Activated naive CD8-positive, alpha-beta T cell treated with anti-CD3 and anti-CD28 coated beads, Interleukin-2, amount 50 U/mL, for 24 hours (primary cell): ENCODE measurements around the gene TMEM247.
"Not testable (repeated sequence)": the region's sequence is repeated elsewhere in the genome, so short reads cannot be mapped to it uniquely, and the experiment has no call there.

Experiments used
- ATAC-seq: fragments of 150-1000 bp; cut with Tn5 transposase; one replicate; pipeline ENCODE4 v1.10.0; 2021
- DNase-seq: peaks from one replicate; pipeline ENCODE4 v3.0.0; 2021
- H3K27ac Mint-ChIP-seq: one replicate; pipeline ENCODE4 v1.8.0; 2021; ENCODE audit warnings: mild to moderate bottlenecking, mixed read lengths
- H3K27me3 Mint-ChIP-seq: one replicate; pipeline ENCODE4 v1.8.0; 2021; ENCODE audit warnings: mixed read lengths
- H3K36me3 Mint-ChIP-seq: one replicate; pipeline ENCODE4 v1.8.0; 2021; ENCODE audit warnings: low read depth, mixed read lengths
- H3K4me1 Mint-ChIP-seq: one replicate; pipeline ENCODE4 v1.8.0; 2021; ENCODE audit warnings: mixed read lengths
- H3K4me3 Mint-ChIP-seq: one replicate; pipeline ENCODE4 v1.8.0; 2021; ENCODE audit warnings: mild to moderate bottlenecking, moderate library complexity, mixed read lengths
- H3K9me3 Mint-ChIP-seq: one replicate; pipeline ENCODE4 v1.8.0; 2021; ENCODE audit warnings: mixed read lengths

Gene TMEM247

DNA sequence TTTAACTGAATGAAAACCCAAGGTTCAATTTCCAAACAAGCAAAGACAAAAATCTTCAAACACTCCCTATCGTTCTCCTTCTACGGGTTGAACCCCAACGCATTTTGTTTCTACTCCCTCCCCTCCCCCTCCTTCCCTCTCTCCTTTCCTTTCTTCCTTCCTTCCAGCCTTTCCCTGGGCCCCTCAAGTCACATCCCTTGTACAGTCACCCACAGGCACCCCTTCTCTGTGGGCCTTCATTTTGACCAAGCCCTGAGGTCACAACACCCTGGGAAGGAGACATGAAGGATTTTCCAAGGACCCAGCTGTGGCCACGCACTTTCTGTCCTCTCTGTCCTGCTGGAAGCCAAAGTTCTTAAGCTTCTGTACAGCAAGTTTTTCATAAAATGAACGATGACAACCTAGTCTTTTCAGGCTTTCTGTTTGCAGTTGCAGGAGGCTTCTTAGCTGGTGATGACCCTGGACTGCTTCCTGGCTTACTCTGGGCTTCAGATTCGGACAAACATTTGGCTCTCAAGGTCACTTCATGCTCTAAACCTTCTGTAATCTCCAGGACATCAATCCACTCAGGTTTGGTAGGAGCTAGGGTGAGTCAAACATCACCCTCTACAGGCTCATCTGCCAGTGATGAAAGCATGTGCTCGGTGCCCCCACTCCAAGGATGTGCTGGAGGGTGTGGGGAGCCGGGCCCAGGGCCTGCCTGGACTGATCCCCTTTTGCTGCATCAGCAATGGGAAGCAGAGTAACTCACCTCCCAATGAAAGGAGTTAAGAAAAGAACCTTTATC, 25.5 kb downstream of the TMEM247 start:
- DNase-seq = no peak
- no peak for ATAC-seq
- peaks cover 5% of the 10 kb centered on the region for H3K4me1 Mint-ChIP-seq
- H3K36me3 Mint-ChIP-seq = no peaks in the 10 kb centered on the region
- H3K9me3 Mint-ChIP-seq = no peaks in the 10 kb centered on the region
- H3K27me3 Mint-ChIP-seq = no peaks in the 10 kb centered on the region
- no peak overlapping the region for H3K4me3 Mint-ChIP-seq
- H3K27ac Mint-ChIP-seq = no peak overlapping the region

DNA sequence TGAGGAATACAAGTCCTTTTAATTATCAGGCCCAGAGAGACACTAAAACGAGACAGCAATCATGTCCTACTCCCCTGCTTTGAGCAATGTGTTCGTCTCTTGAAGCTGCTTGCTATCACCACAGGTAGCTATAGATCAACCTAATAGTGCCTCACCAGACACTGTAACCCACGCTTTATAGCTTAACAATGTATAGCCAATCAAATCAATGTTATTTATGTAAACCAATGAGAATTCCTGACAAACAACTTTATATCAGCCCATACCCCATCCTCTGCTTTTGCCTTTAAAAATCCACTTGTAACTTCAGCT, 26.1 kb downstream of the TMEM247 start:
- Mint-ChIP-seq H3K4me3 (no peak overlapping the region), H3K9me3 (no peaks in the 10 kb centered on the region), H3K36me3 (no peaks in the 10 kb centered on the region), H3K27me3 (no peaks in the 10 kb centered on the region), H3K27ac (no peak overlapping the region), H3K4me1 (no peaks in the 10 kb centered on the region)
- ATAC-seq = no peak
- no peak for DNase-seq

DNA sequence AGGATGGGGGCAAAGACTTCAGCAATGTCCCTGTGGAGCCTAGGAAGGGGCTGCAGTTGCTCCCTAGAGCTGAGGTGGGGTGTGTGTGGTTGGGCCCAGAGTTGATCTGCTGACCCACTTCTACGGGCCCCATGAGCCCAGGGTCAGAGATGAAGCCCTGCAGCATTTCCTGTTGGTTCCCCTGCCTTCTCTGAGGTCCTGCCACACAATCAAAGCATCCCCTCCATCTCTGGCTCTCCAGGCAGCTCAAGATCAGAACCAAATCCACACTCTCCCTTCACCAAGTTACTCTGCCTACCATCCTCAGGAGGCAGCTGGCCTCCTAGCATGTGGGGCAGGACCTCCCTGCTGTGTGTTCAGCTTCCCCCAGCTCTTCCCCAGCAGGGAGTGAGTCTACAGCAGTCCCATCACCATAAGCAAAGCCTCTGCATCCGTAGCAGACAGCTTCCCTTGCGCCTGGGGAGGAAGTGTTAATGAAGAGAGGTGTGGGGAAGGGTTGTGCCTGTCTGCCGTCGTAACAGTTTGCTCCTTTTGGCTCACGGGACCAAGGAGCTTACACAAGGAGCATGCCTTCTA, 26.9 kb downstream of the TMEM247 start:
- DNase-seq (no peak), ATAC-seq (no peak)
- H3K27me3 Mint-ChIP-seq = no peaks in the 10 kb centered on the region
- no peaks in the 10 kb centered on the region for H3K4me1 Mint-ChIP-seq
- H3K9me3 Mint-ChIP-seq = no peaks in the 10 kb centered on the region
- H3K36me3 Mint-ChIP-seq = no peaks in the 10 kb centered on the region
- H3K4me3 Mint-ChIP-seq = no peak overlapping the region
- H3K27ac Mint-ChIP-seq = no peak overlapping the region

DNA sequence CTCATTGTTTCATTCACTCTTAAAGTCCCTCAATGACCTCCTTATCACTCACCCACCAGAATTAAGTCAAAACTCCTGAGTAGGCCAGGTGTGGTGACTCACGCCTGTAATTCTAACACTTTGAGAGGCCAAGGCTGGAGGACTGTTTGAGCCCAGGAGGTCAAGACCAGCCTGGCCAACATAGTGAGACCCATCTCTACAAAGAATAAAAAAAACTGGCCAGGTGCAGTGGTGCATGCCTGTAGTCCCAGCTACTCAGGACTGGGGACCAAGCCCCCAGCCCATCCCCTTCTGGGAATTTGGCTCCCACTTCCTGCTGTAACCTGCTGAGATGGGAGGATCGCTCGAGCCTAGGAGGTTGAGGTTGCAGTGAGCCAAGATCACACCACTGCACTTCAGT, 28.9 kb downstream of the TMEM247 start:
- Mint-ChIP-seq H3K27me3 (no peaks in the 10 kb centered on the region), H3K4me1 (peaks cover 4% of the 10 kb centered on the region), H3K36me3 (no peaks in the 10 kb centered on the region), H3K9me3 (no peaks in the 10 kb centered on the region), H3K27ac (no peak overlapping the region), H3K4me3 (no peak overlapping the region)
- DNase-seq (no peak), ATAC-seq (no peak)

DNA sequence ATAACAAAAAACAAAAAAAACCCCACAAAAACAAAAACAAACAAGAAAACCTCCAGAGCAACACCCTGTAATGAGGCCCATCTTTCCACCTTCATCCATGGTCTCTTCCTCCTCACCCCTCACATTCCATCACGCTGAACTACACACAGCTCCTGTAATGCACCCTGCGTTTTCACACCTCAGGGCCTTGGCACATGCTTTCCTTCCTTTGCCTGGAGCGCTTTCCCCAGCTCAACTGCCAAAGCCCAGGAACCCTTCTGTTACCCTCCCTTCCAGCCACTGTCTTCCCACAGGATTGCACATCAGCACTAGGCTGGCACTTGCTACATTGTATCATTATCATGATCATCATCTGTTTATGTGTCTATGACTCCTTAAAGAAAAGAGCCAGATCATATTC, 29.4 kb downstream of the TMEM247 start:
- no peak for ATAC-seq
- H3K4me1 Mint-ChIP-seq = peaks cover 4% of the 10 kb centered on the region
- H3K27ac Mint-ChIP-seq = no peak overlapping the region
- no peaks in the 10 kb centered on the region for H3K36me3 Mint-ChIP-seq
- H3K9me3 Mint-ChIP-seq = no peaks in the 10 kb centered on the region
- H3K27me3 Mint-ChIP-seq = no peaks in the 10 kb centered on the region
- DNase-seq = no peak
- no peak overlapping the region for H3K4me3 Mint-ChIP-seq

DNA sequence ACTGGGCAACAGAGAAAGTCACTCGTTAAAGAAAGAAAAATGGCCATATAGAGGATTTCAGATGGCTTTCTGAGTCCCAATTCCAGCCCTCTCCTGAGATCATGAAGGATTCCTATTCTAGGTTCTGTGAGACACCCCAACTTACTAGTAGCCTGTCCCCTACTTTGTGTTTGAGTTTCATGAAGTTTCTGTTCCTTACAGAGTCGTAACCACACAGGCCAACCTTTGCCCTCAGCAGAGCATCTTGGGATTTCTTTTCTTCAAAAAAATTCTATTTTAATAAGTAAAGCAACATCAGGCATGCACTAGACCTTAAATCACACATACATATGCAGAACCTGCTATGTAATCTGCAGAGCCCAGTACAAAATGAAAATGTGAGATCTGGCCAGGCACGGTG, 30.4 kb downstream of the TMEM247 start:
- Mint-ChIP-seq H3K27me3 (no peaks in the 10 kb centered on the region), H3K4me1 (peaks cover 4% of the 10 kb centered on the region)

DNA sequence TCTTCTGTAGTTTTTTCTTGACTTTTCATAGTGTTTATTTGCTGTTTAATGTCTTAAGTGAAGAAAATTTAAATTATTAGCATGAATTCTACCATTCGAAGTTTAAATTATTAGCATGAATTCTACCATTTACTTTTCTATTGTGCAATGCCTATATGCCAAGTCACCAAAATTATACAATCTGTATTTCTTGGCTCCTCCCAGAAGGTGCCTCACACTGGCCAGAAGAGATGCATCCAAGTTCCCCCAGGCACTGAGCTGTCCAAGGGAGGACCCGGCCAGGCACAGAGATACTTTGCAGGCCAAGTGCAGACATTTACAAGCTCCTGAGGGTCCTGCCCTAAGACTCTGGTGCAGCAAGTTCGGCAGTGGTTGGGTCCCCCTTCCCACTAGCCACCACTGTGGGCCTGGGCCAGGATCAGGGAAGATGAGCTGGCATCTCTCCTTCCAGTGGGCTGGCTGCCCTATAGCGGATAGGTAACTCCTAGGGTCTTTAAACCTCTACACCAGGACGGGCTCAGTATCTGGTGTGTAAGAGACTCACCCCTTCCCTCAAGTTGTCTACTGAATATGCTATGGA, 31.3 kb downstream of the TMEM247 start:
- Mint-ChIP-seq H3K4me1 (peaks cover 4% of the 10 kb centered on the region), H3K36me3 (peaks cover 7% of the 10 kb centered on the region), H3K27ac (no peak overlapping the region), H3K4me3 (no peak overlapping the region), H3K27me3 (no peaks in the 10 kb centered on the region), H3K9me3 (peaks cover 14% of the 10 kb centered on the region)
- ATAC-seq = no peak
- DNase-seq = no peak

More for the DNA sequence above, 30.4 kb downstream of the TMEM247 start:
- H3K4me3 Mint-ChIP-seq = no peak overlapping the region
- peaks cover 6% of the 10 kb centered on the region for H3K9me3 Mint-ChIP-seq
- no peak for ATAC-seq
- DNase-seq = no peak
- H3K27ac Mint-ChIP-seq = no peak overlapping the region
- peaks cover 2% of the 10 kb centered on the region for H3K36me3 Mint-ChIP-seq

DNA sequence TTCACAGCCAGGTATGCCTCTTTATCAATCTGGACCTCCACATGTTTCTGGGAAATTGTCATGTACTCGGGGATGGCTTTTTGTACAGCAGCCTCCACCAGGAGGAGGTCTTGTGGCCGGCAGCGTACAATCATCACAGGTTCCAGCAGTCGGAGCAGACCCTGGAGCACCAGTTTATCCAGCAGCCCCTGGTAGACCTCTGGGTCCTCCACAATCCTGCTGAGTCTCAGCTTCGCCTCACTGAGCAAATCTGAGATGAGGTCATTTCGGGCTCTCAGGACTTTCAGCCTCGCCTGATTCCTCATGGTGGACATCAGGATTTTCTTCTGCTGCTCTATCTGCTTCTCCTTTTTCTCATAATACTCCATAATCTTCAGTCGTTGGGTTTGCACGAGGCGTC, 32.8 kb downstream of the TMEM247 start:
- Mint-ChIP-seq H3K9me3 (peaks cover 21% of the 10 kb centered on the region), H3K4me3 (no peak overlapping the region), H3K27me3 (no peaks in the 10 kb centered on the region), H3K36me3 (peaks cover 12% of the 10 kb centered on the region), H3K27ac (no peak overlapping the region), H3K4me1 (peaks cover 4% of the 10 kb centered on the region)
- DNase-seq (no peak), ATAC-seq (no peak)

DNA sequence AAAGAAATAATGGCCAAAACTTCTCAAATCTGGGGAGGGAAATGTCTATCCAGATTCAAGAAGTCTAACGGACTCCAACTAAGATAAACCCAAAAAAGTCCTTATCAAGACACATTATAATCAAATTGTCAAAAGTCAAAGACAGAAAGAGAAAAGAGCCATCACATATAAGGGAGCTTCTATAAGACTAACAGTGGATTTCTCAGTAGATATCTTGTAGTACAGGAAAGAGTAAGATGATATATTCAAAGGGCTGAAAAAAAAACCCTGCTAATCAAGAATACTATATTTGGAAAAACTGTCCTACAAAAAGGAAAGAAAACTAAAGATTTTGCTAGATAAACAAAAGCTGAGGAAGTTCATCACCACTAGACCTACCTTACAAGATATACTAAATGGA, 35.4 kb downstream of the TMEM247 start:
- H3K27ac Mint-ChIP-seq = no peak overlapping the region
- H3K4me1 Mint-ChIP-seq = peaks cover 4% of the 10 kb centered on the region
- peaks cover 12% of the 10 kb centered on the region for H3K36me3 Mint-ChIP-seq
- no peak for ATAC-seq
- H3K9me3 Mint-ChIP-seq = peaks cover 24% of the 10 kb centered on the region
- H3K4me3 Mint-ChIP-seq = no peak overlapping the region
- DNase-seq = no peak
- H3K27me3 Mint-ChIP-seq = no peaks in the 10 kb centered on the region

DNA sequence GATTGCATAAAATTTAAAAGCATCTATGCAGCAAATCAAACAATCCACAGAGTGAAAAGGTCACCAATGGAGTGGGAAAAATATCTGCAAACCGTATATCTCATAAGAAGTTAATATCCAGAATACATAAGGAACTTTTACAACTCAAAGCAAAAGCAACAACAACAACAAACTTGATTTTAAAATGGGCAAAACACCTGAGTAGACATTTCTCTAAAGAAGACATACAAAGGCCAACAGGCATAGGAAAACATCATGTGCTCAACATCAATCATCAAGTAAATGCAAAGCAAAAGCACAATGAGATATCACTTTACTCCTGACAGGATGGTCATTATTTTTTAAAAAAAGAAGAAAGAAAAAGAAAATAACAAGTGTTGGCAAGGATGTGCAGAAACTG, 38.1 kb downstream of the TMEM247 start:
- Mint-ChIP-seq H3K9me3 (peaks cover 24% of the 10 kb centered on the region), H3K27ac (no peak overlapping the region), H3K27me3 (no peaks in the 10 kb centered on the region), H3K4me1 (peaks cover 7% of the 10 kb centered on the region), H3K4me3 (no peak overlapping the region), H3K36me3 (peaks cover 12% of the 10 kb centered on the region)
- no peak for DNase-seq
- no peak for ATAC-seq

DNA sequence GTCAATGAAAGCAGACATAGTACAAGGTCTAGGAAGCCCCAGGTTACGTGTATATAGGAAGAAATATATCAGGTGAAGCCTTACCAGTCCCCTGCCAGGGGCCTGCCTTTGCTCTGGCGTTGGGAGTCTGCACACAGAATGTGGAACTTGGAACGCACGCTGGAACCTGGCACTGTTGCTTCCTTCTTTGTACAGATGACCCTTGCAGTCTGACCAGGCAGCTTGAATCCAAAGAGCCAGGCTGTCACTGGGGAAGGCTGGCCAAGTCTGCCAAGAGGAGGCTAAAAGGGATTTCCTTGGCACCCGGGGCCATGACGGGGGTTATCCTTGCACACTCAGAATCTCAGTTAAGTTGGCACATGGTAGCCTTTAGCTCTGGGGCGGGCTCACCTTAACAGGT, 39.5 kb downstream of the TMEM247 start:
- no peak for DNase-seq
- H3K9me3 Mint-ChIP-seq = peaks cover 24% of the 10 kb centered on the region

DNA sequence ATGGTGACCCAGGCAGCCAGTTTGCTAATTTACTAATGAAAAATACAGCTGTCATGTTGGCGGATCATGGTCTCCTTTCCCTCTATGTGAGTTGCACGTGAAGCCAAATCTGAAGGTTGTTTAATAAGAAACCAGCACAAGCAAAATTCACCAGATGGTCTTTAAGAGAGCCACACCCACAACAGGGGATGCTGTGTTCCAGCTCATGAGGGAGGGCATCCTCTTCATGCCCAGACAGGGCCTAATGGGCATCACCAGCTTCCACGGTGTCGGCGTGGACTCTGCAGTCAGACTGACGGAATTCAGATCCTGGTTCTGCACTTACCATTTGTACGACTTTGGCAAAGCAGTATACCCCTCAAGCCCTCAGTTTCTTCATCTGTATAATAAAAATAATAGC, 39.9 kb downstream of the TMEM247 start:
- DNase-seq (no peak), ATAC-seq (no peak)
- Mint-ChIP-seq H3K27me3 (no peaks in the 10 kb centered on the region), H3K4me3 (no peak overlapping the region), H3K4me1 (peaks cover 9% of the 10 kb centered on the region), H3K9me3 (peaks cover 23% of the 10 kb centered on the region), H3K36me3 (peaks cover 12% of the 10 kb centered on the region), H3K27ac (no peak overlapping the region)

More for the DNA sequence above, 39.5 kb downstream of the TMEM247 start:
- H3K36me3 Mint-ChIP-seq = peaks cover 12% of the 10 kb centered on the region
- H3K4me1 Mint-ChIP-seq = peaks cover 9% of the 10 kb centered on the region
- H3K4me3 Mint-ChIP-seq = no peak overlapping the region
- H3K27me3 Mint-ChIP-seq = no peaks in the 10 kb centered on the region
- no peak for ATAC-seq
- H3K27ac Mint-ChIP-seq = no peak overlapping the region

DNA sequence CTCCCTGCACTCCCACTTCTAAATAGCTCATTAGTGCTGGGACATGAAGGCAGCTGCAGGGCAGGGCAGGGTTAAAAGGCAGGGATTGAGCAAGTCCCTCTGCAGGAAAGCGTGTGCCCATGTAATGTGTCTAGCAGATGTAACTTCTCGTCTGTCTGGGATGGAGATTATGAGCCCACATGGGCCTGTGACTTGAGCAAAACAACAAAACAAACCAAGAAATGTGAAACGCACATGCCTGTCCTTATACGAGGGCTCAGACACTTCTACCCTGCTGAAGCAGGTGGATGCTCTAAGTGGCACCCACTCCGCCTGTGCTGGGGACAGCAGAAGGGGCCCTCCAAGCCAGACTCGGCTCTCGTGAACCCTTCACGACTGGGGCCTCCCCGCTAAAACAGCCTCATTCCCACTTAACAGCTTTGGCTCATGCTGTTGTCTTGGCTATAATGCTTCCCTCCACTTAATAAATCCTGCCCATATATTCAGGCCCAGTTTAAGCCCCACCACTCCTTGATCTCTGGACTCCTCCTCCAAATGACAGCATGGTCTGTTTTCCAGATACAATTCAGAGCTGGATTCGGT, 40.9 kb downstream of the TMEM247 start:
- Mint-ChIP-seq H3K36me3 (peaks cover 9% of the 10 kb centered on the region), H3K4me1 (peaks cover 9% of the 10 kb centered on the region), H3K4me3 (no peak overlapping the region), H3K9me3 (peaks cover 14% of the 10 kb centered on the region), H3K27ac (no peak overlapping the region), H3K27me3 (no peaks in the 10 kb centered on the region)
- no peak for ATAC-seq
- DNase-seq = no peak

DNA sequence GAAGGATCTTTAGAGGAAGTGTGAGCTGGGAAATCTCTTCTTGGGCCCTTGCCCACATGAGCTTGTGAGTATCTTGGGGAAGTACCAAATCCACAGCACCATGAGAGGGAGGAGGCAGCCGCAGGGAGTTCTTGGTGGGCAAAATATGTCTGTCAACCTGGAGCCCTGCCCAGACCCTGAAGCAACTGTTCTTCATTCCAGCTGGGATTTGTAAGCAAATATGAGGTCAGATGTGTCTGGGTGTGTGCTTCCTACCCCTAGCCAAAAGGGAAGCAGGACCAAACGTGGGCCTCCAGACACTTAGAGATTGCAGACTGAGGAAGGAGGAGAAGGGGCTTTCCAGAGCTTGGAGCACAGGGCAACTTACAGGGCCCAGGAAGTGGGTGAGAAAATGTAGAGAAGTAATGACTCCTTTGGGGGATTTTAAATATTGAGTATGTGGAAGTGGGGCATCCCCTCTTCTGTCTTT, 41.9 kb downstream of the TMEM247 start:
- no peaks in the 10 kb centered on the region for H3K36me3 Mint-ChIP-seq
- H3K27me3 Mint-ChIP-seq = no peaks in the 10 kb centered on the region
- ATAC-seq (peak; percentile 65), DNase-seq (no peak)
- H3K4me1 Mint-ChIP-seq = peaks cover 9% of the 10 kb centered on the region
- no peak overlapping the region for H3K4me3 Mint-ChIP-seq
- H3K9me3 Mint-ChIP-seq = peaks cover 4% of the 10 kb centered on the region
- no peak overlapping the region for H3K27ac Mint-ChIP-seq

DNA sequence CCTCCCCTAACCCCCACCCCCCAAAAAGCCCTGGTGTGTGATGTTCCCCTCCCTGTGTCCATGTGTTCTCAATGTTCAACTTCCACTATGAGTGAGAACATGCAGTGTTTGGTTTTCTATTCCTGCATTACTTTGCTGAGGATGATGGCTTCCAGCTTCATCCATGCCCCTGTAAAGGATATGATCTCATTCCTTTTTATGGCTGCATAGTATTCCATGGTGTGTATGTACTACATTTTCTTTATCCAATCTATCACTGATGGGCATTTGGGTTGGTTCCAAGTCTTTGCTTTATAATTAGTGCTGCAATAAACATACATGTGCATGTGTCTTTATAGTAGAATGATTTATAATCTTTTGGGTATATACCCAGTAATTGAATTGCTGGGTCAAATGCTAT, 43.0 kb downstream of the TMEM247 start:
- not testable (repeated sequence) for H3K9me3 Mint-ChIP-seq

More for the DNA sequence above, 43.0 kb downstream of the TMEM247 start:
- DNase-seq, H3K27ac Mint-ChIP-seq, H3K36me3 Mint-ChIP-seq, H3K4me3 Mint-ChIP-seq, H3K4me1 Mint-ChIP-seq, ATAC-seq, H3K27me3 Mint-ChIP-seq: not testable (repeated sequence)
